IgD-negative memory B cell (primary cell): ENCODE data around the gene DENND1B. TPM values are rescaled to one million over a fixed set of nuclear protein-coding genes. Genes with fewer than 3 reads are reported as not detected.
A peak's percentile ranks its signal among the peaks of the same experiment; 100 is the strongest.

ENCODE experiments used
- H3K27ac Mint-ChIP-seq, 3 donors: one replicate each; pipeline ENCODE4 v1.8.0; 2020 to 2022; ENCODE audit warnings: mild to moderate bottlenecking in 3 of 3, mixed read lengths in 3 of 3, moderate library complexity in 1 of 3
- H3K27me3 Mint-ChIP-seq: one replicate; pipeline ENCODE4 v1.8.0; 2021; ENCODE audit warnings: mixed read lengths
- H3K36me3 Mint-ChIP-seq: one replicate; pipeline ENCODE4 v1.8.0; 2020; ENCODE audit warnings: mild to moderate bottlenecking, mixed read lengths
- H3K4me1 Mint-ChIP-seq, 3 donors: one replicate each; pipeline ENCODE4 v1.8.0; 2020 to 2022; ENCODE audit warnings: mixed read lengths in 3 of 3, mild to moderate bottlenecking in 1 of 3
- H3K4me3 Mint-ChIP-seq, 4 donors: one replicate each; pipeline ENCODE4 v1.8.0; 2020 to 2022; ENCODE audit warnings: mild to moderate bottlenecking in 4 of 4, mixed read lengths in 4 of 4, moderate library complexity in 3 of 4
- H3K9me3 Mint-ChIP-seq, 3 donors: one replicate each; pipeline ENCODE4 v1.8.0; 2020 to 2021; ENCODE audit warnings: mixed read lengths in 3 of 3, mild to moderate bottlenecking in 1 of 3
- polyA plus RNA-seq: library from polyadenylated mRNA; unstranded; fragments of 300-500 nt; fragmentation: Illumina TruSeq; gene quantifications from one replicate; pipeline ENCODE4 v1.2.3, GENCODE V29; 2021

Gene DENND1B
- polyA plus RNA-seq = 10.5 TPM

DNA sequence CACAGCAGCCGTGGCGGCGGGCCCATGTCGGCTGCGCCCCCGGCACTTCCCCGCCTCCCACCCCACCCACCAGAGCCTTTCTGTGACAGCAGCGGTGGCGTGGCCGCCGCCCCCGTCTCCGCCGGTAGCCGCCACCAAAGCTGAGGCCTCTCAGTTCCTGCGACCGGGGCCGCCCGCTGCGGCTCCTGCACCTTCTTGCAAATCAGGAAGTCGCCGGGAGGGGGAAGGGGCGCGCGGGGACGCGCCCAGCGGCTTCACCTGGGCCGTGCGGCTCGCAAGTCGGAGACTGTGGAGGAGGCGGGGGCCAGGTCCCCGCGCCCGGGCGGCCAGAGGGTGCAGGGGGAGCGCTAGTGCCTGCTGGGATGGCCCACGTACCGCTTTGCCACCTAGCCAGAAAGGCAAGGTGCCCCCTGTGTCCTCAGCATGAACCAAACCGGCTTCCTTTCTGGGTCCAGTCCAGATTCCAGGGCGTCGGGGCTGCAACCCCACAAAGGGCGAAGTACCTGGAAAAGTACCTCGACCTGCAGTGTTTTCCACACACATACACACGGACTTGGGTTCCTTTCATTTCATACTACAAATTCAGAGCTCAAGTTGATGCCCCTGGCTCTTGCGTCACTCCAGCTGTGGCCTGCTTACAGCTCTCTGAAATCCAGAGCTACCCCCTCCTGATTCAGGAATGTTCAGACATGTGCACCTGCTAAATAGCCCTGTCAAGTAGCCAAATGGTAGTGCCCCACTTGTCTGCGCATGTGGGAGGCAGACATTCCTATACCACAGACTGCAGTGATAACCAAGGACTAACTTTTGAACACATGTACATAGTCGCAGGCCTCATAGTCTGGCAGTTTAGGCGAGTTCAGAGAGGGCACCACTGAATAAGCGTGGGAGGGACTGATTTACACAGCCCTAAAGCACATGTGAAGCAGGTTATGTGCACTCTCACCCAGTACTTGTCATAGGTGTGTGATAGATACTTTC is at the start of gene DENND1B:
Gene DENND1B (minus strand): TSS at position 199 of the 981 bp plus-strand sequence. CDS start 325 bp downstream, outside the sequence.
- peaks cover 53 to 64% (median 60%) of the 10 kb centered on the region in 3 donors for H3K4me1 Mint-ChIP-seq
- peaks cover 1% of the 10 kb centered on the region for H3K36me3 Mint-ChIP-seq
- no peaks in the 10 kb centered on the region for H3K9me3 Mint-ChIP-seq
- H3K27ac Mint-ChIP-seq = peak within 1 kb of the TSS; percentile 84 to 98 (median 97)
- no peaks in the 10 kb centered on the region for H3K27me3 Mint-ChIP-seq
- H3K4me3 Mint-ChIP-seq = peak within 1 kb of the TSS; percentile 92 to 96 (median 92)

DNA sequence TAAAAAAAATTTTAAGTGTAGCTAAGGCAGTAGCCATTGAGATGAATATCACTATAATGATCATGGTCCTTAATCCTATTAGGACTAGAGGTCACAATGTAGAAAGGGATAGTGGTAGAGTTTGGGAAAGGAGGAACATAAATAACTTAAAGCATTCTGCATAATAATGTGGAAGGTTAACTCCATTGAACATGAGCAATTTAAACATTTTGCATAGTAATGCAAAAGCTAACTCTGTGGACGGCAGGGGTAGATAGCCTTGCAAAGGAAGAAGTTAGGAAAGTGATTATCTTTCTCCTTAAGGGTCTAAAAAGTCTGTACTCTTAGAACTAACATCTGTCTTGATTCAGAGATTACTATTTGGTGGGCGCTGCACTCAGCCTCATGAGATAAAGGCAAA is 39.0 kb upstream of the DENND1B start:
- no peaks in the 10 kb centered on the region for H3K36me3 Mint-ChIP-seq
- H3K27ac Mint-ChIP-seq = no peak overlapping the region
- H3K4me1 Mint-ChIP-seq = peaks cover 0 to 2% (median 1%) of the 10 kb centered on the region in 3 donors
- peaks cover 0 to 2% (median 0%) of the 10 kb centered on the region in 3 donors for H3K9me3 Mint-ChIP-seq
- H3K4me3 Mint-ChIP-seq = no peak overlapping the region
- H3K27me3 Mint-ChIP-seq = peaks cover 2% of the 10 kb centered on the region

- peaks cover 0 to 2% (median 0%) of the 10 kb centered on the region in 3 donors for H3K9me3 Mint-ChIP-seq
- no peak overlapping the region for H3K27ac Mint-ChIP-seq
- peaks cover 2% of the 10 kb centered on the region for H3K27me3 Mint-ChIP-seq
- H3K36me3 Mint-ChIP-seq = no peaks in the 10 kb centered on the region
- no peak overlapping the region for H3K4me3 Mint-ChIP-seq
- peaks cover 0 to 6% (median 6%) of the 10 kb centered on the region in 3 donors for H3K4me1 Mint-ChIP-seq
Measured at GRCh38 chr1:197813741-197814140, 38.5 kb upstream of the DENND1B start.

DNA sequence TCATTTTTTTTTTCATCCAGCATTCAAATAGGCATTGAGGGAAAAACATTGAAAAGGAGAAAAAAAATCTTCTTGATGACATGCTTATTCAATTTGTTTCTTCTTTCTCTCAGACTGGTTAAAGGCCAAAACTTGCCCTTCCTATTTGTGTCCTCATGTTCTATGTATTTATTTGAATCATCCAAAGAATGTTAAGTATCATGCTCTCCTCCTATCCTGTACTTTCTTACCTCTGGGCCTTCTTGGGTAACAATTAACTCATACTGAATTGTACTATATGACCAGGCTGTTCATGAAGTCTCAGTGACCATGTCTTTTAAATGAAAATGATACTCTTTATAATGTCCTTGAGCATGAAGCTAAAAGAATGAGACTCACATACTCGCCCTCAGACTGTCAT is 36.5 kb upstream of the DENND1B start:
- peaks cover 2% of the 10 kb centered on the region for H3K27me3 Mint-ChIP-seq
- no peak overlapping the region for H3K27ac Mint-ChIP-seq
- H3K36me3 Mint-ChIP-seq = no peaks in the 10 kb centered on the region
- peaks cover 0 to 2% (median 0%) of the 10 kb centered on the region in 3 donors for H3K9me3 Mint-ChIP-seq
- H3K4me3 Mint-ChIP-seq = no peak overlapping the region
- H3K4me1 Mint-ChIP-seq = peaks cover 0 to 16% (median 8%) of the 10 kb centered on the region in 3 donors

DNA sequence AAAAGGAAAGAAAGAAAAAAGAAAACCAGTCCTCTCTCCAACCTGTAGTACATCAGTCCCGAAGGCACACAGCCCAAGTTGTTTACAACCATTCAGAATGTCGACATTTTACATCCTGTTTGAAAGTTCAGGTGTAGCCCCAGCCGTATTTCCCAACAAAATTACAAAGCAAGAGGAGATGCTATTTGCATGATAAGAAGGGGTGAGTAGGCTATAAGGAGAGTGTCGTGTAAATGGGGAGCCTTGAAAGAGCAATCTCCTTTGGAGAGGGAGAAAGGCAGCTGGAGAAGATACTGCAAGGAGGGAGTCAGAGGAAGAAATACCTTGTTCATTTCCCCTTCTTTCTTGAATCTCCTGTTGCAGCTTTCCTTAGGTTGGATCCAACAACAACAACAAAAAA is 35.5 kb upstream of the DENND1B start:
- Mint-ChIP-seq H3K4me3 (no peak overlapping the region), H3K9me3 (peaks cover 0 to 2% (median 0%) of the 10 kb centered on the region in 3 donors), H3K36me3 (no peaks in the 10 kb centered on the region), H3K27ac (no peak overlapping the region), H3K27me3 (peaks cover 2% of the 10 kb centered on the region), H3K4me1 (peaks cover 0 to 20% (median 8%) of the 10 kb centered on the region in 3 donors)

DNA sequence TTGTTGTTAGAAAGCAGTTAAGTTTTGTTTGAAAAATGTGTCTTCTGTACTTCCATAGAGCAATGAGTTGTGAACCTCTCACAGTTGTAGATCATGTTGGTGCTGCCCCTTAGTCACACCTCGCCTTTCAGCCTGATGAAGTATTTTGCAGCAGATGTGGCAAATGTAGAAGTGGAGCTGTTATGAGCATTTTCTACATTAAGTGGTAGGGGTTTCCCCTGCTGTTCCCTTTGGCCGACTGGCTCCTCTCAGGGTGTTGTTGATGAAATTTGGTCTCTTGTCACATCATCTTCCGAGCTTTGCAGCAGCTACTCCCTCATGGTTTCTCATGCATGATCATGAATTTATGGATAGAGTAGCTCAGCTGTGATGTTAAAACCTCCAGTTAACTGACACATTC is 33.6 kb upstream of the DENND1B start:
- Mint-ChIP-seq H3K4me1 (peaks cover 0 to 20% (median 8%) of the 10 kb centered on the region in 3 donors), H3K27me3 (peaks cover 2% of the 10 kb centered on the region), H3K36me3 (peaks cover 2% of the 10 kb centered on the region), H3K4me3 (peak overlapping the region in 1 of 4 donors; percentile 57), H3K27ac (no peak overlapping the region), H3K9me3 (peaks cover 0 to 2% (median 0%) of the 10 kb centered on the region in 3 donors)

DNA sequence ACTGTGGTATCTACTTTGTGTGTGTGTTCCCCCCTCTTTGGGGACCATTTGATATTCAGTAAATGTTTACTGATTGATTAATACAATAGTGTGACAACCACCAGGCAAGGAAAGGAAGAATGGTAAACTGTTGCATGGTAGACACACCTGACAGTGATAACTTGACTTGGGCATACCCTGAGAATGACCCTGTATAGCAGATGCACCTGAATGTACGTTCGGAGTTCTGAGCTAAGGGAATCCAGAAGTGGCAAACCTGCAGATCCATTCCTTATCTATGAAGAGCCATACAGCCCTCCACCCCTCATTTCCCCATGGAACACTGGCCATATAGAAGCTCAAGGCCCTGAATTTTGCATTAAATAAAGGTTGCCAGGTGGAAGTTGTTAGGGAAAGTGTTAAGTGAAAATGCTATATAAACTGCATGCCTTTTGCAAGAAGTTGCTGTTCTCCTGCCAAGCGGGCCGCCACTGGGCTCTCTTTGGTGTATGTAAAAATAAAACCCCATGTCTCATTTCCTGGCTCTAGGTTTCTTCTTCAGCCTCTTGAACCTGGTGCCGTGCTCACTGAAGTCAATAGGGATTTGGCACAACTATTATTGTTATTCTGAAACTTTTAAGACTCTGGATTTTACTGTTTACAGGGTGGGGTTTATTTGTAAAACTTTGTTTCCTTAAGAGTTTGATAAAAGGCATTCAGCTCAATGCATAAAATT is 32.6 kb upstream of the DENND1B start:
- Mint-ChIP-seq H3K9me3 (peaks cover 0 to under 1% (median 0%) of the 10 kb centered on the region in 3 donors), H3K4me3 (peak overlapping the region in 2 of 4 donors; percentile 8 to 29), H3K27ac (no peak overlapping the region), H3K27me3 (no peaks in the 10 kb centered on the region), H3K4me1 (peaks cover 0 to 20% (median 8%) of the 10 kb centered on the region in 3 donors), H3K36me3 (peaks cover 2% of the 10 kb centered on the region)

- H3K4me1 Mint-ChIP-seq = peaks cover 0 to 20% (median 8%) of the 10 kb centered on the region in 3 donors
- no peaks in the 10 kb centered on the region for H3K9me3 Mint-ChIP-seq
- H3K27me3 Mint-ChIP-seq = no peaks in the 10 kb centered on the region
- H3K4me3 Mint-ChIP-seq = peak overlapping the region in 1 of 4 donors; percentile 29
- peaks cover 2% of the 10 kb centered on the region for H3K36me3 Mint-ChIP-seq
- peak overlapping the region in 1 of 3 donors; percentile 14 for H3K27ac Mint-ChIP-seq
Measured at GRCh38 chr1:197807216-197807615, 31.9 kb upstream of the DENND1B start.

DNA sequence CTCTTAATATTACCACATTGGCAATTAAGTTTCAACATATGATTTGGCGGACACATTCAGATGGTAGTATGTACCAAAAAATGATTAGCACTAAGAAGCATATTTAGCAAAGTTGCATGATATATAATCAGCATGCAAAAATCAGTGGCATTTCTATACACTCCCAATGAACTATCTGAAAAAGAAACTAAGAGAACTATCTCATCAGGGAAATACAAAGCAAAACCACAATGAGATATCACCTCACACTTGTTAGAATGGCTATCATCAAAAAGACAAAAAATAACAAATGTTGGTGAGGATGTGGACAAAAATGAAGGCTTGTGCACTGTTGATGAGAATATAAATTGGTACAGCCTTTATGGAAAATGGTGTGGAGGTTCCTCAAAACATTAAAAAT is 31.4 kb upstream of the DENND1B start:
- Mint-ChIP-seq H3K27me3 (no peaks in the 10 kb centered on the region), H3K4me1 (peaks cover 0 to 20% (median 8%) of the 10 kb centered on the region in 3 donors), H3K36me3 (peaks cover 2% of the 10 kb centered on the region), H3K9me3 (no peaks in the 10 kb centered on the region), H3K27ac (peak overlapping the region in 1 of 3 donors; percentile 14), H3K4me3 (no peak overlapping the region)

GRCh38 chr1:197801684-197802083 is 26.4 kb upstream of the DENND1B start:
- Mint-ChIP-seq H3K4me1 (peaks cover 0 to 3% (median 0%) of the 10 kb centered on the region in 3 donors), H3K9me3 (peaks cover 8 to 22% (median 19%) of the 10 kb centered on the region in 3 donors), H3K36me3 (peaks cover 2% of the 10 kb centered on the region), H3K27ac (no peak overlapping the region), H3K4me3 (no peak overlapping the region), H3K27me3 (no peaks in the 10 kb centered on the region)

DNA sequence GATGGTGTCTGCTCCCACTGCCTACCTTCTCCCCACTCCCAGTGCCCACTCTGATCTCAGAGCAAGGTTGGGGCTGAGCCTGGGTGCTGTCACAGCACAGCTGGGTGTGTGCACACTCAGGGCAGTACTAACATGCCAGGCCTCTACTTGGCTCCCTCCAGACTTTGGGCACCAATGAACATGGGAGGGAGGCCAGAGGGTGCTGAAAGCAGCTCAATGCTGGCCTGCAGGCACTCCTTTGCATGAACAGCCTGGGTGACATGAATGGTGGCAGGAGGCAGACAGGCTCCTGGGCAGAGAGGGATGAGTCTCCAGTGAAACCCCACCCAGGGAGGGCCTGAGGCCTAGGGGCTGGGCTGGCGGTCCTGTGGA is 25.8 kb upstream of the DENND1B start:
- no peak overlapping the region for H3K27ac Mint-ChIP-seq
- H3K9me3 Mint-ChIP-seq = peaks cover 9 to 28% (median 25%) of the 10 kb centered on the region in 3 donors
- H3K27me3 Mint-ChIP-seq = no peaks in the 10 kb centered on the region
- no peak overlapping the region for H3K4me3 Mint-ChIP-seq
- peaks cover 2% of the 10 kb centered on the region for H3K36me3 Mint-ChIP-seq
- no peaks in the 10 kb centered on the region for H3K4me1 Mint-ChIP-seq

DNA sequence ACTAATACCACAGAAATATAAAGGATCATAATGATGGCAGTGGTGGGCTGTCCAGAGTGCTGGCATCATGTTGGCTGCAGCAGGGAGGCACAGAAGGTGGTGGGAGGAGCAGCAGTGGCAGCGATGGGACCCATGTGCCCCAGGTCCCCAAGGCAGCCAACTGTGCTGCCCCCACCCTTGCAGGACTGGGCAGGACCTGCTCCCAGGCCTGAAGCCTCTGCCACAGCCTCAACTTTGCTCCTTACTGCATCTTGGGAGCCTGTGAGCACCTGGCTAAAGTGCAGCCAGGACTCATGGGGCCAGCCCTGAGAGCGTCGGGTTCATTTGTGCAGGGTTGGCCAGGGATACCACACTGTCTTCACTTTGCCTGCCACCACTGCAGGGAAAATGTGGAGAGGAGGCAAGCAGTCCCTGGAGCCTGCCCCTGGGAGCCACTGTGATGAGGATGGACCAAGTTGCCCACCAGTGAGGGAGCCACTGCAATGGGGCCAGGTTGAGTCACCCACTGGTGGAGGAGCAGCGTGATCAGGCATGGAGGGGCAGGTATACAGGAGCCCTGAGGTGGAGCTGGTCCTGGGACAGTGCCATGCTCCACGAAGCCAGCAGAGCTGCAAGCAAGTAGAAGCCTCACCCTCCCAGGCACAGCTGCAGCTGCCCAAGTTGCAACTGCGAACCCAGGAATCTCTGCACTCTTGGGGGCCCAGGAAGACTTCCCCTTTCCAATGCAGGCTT is 25.3 kb upstream of the DENND1B start:
- Mint-ChIP-seq H3K36me3 (peaks cover 2% of the 10 kb centered on the region), H3K27me3 (no peaks in the 10 kb centered on the region), H3K27ac (no peak overlapping the region), H3K4me1 (no peaks in the 10 kb centered on the region), H3K9me3 (peaks cover 9 to 33% (median 25%) of the 10 kb centered on the region in 3 donors), H3K4me3 (no peak overlapping the region)

DNA sequence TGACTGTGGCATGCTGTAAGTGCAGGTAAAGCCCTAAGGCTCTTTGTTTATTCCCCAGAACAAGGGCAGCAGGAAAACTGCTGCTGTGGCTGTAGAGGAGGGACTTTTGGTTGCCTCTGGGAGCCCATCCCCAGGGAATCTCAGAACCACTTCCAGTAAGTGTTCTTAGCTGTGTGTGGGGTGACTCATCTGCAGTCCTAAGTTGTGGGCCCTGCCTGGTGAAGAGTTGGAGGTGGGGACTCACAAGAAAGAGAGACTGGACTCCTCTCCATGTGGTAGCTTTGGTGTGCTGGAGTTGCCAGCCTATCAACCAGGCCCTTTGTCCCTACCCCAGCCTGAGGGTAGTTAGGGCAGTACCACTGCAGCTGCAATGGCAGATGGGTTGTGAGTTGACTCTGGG is 24.0 kb upstream of the DENND1B start:
- Mint-ChIP-seq H3K4me3 (no peak overlapping the region), H3K27me3 (no peaks in the 10 kb centered on the region), H3K27ac (peak overlapping the region in 1 of 3 donors; percentile 80)

GRCh38 chr1:197798492-197798891 is 23.2 kb upstream of the DENND1B start:
- peaks cover 9 to 34% (median 27%) of the 10 kb centered on the region in 3 donors for H3K9me3 Mint-ChIP-seq
- no peak overlapping the region for H3K4me3 Mint-ChIP-seq
- no peak overlapping the region for H3K27ac Mint-ChIP-seq
- no peaks in the 10 kb centered on the region for H3K4me1 Mint-ChIP-seq
- H3K27me3 Mint-ChIP-seq = no peaks in the 10 kb centered on the region
- H3K36me3 Mint-ChIP-seq = no peaks in the 10 kb centered on the region

More for the DNA sequence above, 24.0 kb upstream of the DENND1B start:
- no peaks in the 10 kb centered on the region for H3K36me3 Mint-ChIP-seq
- H3K4me1 Mint-ChIP-seq = no peaks in the 10 kb centered on the region
- H3K9me3 Mint-ChIP-seq = peaks cover 9 to 34% (median 27%) of the 10 kb centered on the region in 3 donors
